Stimulated activated CD4-positive, alpha-beta T cell treated with anti-CD3 and anti-CD28 coated beads, Interleukin-1b, Interleukin-23, amount 100 ng/mL, for 48 hours (primary cell): ENCODE results near the gene ZMYND10.

ENCODE experiments used
- DNase-seq: peaks from one replicate; pipeline ENCODE4 v3.0.0-alpha.2; 2020

The ZMYND10 gene

DNA sequence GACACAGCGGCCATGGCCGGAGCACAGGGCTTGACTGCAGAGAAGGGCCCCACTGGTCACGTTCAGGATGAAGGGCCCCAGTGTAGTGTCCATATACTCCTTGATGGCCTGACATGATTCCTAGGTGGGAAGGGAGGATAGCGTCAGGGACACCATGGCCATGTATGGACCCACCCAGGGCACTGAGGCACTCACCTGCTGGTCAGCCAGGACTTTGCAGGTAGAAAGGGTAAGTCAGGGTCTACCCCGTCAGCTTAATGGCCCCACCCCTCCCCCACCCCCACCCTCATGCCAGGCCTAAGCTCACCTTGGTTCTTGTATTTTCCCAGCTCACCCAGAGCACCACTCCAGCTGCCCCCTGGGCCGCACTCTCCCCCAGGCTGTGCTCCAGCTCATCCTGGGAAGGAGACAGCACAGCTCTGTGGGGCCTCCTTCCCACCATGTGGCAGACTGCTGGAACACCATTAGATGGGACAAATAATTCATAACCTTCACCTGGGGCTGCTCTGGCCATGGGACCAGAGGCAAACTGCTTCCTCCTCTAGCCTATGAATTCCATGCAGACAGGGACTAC is 44.8 kb downstream of the ZMYND10 start:
- no peak for DNase-seq

DNA sequence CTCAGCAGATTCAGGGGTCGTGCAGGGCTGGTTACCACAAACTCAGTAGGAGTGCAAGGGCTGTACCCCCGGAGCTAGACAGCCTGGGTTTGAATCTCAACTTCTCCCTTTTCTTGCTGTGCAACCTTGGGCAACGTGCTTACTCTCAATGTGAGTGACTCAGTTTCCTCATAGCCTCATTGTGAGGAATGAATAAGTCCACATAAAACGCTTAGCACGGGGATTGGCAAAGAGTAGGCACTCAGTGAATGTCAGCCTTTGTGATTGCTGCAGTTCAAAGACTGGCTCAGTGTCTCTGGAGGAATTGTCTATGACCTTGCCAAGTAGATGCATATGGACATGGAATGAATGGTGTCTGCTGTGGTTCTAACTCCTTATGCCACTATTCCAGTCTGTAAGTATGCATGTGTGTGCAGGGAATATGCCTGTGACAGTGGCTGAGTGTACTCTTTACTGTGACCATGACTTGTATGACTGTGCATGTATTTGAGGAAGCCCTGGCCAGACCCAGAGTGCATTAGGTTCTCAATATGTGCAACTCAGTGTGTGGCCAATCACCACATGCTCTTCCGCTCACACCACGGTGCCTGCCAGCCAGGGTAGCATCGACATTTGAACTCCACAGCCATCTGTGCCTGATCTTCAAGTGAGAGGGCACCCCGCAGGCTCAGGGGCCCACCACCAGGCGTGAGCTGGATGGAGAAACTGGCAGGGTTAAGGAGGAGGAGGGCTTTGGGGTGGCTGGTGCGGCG is 45.4 kb downstream of the ZMYND10 start:
- DNase-seq, result no peak

DNA sequence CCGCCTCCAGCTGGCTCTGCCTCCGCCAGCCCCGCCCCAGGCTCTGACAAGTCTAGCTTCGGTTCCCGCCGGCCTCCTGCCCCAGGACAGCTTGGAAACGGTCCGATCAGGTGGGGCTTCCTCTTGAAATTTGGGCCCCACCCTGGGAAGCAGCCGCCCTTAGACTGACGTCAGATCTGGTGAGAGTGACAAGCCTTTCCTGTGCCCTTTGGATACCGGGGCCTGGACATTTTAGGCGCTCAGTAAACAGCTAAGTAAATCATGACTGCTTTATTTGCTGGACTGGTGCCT is 45.9 kb downstream of the ZMYND10 start:
- DNase-seq, result no peak

DNA sequence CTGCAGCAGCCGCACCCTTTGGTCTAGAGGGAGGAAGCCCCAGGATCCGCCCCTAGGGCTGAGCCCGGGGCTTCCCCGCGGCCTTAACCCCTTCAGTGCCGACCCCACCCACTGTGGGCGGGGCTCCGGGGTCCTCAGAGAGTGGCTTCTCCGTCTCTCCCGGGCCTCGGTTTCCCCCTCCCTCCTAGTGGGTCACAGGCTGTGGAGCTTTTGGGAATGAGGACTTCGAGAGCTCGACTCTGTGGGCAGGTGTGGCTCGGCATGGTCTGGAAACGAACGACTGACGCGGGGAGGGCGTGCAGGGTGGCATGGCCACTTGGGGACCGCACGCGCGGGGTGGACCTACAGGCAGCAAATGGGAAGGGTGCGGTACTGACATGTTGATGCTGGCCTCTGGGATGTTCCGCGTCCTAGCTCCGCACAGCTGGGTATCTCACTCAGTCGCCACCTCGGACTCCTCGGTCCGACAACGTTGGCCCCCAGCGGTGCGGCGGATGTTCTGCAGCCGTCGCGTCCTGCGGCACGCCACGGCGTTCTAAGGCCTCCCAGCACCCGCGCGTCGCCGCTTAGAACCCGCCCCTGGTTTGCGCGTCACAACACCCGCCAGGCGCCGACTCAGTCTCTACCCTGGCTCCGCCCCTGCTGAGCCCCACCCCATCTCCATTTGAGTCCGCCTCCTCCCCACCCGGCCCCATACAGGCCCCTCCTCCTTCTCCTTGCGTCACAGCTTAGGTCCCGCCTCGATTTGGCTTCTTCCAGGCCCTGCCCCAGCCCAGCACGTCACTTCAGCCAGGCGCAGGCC is 46.5 kb downstream of the ZMYND10 start, which contains the start of the genes HYAL3 and NAA80:
HYAL3 (minus strand) TSS at position 570 of the 802 bp plus-strand sequence. CDS start 3,803 bp downstream, outside the sequence.
NAA80 (minus strand) TSS at position 570 of the 802 bp plus-strand sequence. CDS start 1,942 bp downstream, outside the sequence.
- peak; percentile 100 for DNase-seq

DNA sequence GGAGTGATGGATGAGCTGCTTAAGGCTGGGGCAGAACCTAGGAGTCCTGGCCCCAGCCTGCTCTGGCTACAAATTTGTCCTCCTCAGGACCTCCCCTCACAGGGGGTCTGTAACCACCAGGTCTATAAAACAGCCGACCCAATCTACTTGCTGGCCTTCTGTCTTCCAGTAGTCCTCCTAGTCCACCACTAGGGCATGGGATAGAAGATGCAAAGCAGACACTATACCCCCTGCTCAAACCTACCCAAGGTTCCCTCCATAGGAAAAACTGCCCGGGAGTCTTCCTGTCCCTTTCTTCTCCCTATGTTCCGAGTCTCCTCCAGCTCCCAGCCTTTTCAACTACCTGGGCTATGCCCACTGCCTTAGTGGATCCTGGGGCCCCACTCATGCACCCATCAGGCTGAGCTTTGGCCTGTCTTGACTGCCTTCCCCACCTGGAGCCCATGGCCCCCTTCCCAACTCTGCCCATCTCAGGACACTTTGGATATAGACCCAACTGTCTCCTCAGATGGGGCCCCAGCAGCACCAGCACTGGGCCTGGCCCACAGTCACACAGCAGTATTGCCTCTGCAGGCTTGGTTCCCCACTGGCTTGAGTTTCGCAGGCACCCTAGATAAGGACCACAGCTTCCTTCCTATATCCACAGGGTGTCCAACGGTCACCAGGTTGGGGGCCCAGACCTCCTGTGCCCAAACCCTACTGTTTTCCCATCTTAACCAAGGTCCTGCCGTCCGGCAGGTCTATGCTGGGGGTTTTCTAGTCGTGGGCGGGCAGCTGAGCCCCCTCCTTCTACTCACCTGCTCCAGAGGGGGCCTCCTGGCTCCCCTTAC is 47.4 kb downstream of the ZMYND10 start:
- DNase-seq, result no peak

DNA sequence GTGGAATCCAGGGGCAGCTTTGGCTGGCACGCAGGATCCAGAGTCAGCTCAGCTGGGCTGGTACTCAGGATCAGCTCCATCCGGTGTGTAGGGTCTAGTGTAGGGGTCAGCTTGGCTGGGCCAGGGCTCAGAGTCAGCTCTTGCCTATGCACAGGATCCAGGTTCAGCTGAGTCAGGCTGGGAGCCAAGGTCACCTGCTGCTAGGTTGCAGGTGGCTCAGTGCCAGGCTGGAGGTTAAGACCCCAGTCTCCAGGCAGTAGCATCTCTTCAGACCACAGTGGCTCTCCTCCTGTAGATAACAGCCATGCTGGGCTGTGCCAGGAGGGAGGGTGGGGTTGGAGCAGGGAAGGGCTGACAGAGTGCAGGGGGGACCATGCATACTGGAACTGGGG is 48.2 kb downstream of the ZMYND10 start:
- DNase-seq, result no peak

DNA sequence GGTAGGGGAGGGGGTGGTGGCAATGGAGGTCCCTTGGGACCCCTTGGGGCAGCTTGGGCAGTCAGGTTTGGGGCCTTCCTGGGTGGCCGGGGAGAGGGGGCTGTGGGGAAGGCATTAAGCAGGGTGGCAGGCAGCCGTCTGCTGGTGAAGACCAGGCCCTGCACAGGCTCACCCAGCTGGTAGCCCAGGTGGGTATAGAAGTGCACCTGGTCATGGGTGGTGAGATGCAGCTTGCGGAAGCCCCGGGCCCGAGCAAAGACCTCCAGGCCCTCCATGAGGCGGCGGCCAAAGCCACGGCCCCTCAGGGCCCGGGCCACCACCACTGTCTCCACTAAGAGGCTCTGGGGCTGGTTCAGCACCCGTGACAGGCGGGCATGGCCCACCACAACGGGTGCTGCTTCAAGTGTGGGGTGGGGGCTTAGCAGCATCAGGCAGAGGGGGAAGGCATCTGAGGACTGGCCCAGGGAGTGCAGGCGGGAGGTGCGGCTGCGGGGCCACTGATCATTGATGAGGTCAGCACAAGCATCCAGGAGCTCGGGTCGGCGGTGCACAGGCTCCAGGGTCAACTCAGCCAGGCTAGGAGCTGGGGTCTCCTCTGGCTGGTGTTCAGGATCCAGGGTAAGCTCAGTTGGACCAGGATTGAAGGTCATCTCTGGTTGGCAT is 48.7 kb downstream of the ZMYND10 start:
- no peak for DNase-seq

DNA sequence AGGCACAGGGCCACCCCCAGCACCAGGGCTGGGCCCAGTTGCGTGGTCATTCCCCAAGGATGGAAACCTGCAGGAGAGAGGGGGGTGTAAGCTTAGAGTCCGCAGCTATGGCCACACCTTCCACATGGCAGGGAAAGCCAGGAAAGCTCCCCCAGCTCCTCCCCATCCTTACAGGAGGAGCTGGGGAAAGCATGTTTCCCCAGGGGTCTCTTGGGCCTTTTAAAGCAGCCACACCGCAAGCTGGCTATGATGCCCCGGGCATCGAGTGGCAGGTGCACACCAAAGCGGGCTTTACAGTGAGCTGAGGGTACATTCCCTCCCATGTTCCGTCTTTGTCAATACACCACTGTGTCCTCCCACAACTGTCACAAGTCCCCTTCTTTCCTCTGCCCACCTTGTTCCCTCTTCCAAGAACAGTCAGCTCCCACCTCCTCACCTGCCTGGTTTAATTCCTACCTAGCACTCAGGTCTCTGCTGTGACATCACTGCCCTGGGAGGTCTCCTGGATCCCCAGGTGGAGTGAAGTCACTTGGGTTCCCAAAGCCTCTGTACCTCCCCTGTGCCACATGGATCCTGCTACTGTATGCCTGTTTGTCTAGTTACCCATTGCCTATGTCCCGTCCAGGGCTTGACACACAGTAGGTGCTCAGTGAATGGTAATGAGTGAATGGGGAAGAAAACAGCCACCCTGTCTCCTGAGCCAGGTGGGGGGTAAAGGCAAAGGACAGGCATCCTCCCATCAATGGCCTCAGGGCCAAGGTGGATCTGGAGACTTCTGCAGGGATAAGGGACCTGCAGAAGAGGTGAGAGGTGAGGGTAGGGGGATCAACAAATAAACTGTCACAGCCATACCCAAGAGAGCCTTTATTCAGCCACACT is 49.7 kb downstream of the ZMYND10 start:
- no peak for DNase-seq

DNA sequence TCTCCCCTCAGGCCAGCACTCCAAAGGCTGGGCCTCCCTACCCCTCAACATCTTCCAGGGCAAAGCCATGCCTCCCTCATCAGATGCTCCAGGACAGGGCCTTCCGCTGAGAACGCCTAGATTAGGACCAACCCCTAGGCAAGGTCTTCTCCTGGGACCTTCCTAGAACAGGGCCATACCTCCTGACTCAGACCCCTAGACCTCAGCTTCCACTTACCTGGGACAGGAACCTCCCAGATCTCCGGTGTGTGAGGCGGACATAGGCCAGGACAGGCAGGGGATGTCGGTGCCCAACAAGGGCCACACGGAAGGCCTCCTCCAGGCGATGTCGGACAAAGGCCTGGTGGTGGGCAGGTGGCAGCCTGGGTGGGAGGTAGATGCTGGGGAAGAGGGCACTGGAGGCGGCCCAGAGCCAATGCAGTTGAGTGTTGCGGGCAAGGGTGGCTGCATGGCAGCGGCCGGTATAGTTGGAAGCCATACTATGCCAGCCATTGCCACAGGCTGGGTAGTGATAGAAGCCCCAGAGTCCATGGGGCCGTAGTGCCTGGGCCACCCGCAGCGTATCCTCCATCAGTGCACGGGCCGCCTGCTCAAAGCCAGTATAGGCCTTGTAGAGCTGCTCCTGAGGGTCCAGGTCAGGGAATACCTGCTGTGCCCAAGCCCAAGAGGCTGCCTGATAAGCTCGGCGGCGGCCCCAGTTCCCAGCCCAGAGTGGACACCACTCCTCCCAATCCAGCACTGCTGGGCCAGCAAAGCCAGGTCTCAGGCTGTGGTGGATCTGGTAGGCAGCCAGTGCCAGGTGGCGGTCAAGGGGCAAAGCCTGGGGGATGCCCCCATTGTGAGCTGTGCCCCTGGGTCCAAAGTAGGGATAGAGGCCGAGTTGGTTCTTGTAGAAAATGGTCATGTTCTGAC is 50.8 kb downstream of the ZMYND10 start:
- DNase-seq, result no peak

DNA sequence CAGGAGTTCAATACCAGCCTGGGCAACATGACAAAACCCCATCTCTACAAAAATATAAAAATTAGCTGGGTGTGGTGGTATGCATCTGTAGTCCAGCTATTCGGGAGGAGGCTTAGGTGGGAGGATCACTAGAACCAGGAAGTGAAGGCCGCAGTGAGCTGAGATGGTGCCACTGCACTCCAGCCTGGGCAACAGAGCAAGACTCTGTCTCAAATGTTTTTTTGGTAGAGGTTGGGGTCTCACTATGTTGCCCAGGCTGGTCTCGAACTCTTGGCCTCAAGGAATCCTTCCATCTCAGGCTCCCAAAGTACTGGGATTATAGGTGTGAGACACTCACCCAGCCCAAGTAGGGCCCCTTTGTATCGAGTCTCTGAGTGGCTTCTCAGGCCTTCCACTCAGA is 51.4 kb downstream of the ZMYND10 start:
- no peak for DNase-seq

DNA sequence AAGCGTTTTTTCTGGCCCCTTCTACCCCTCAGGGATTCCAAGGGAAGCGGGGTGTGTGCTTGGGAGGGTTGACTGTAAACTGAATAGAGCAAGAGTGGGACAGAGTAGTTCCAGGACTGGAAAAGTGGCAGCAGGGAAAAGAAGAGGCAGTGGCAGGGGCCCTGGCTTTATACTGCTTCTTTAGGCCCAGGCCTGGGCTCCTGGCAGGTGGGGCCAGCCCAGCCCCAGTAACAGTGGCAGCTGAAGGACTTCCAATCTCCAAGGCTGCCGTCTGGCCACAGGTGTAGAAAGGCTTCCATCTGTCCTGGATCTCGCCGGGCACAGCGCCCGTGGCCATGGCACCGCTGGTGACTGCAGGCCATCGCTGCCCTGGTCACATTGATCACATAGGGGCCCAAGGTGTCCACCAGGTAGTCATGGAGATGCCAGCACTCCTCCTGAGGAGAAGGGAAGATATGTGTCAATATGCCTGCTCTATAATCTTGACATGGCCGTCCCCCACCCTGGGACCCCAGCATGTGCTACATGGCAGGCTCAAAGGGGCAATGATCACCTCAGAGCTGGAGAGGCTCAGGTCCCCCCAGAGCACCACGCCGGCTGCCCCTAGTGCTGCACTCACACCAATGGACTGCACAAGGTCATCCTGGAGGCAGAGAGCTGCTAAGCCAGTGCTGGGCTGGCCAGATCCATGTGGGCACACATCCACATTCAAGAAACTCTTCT is 52.3 kb downstream of the ZMYND10 start:
- DNase-seq, result no peak

DNA sequence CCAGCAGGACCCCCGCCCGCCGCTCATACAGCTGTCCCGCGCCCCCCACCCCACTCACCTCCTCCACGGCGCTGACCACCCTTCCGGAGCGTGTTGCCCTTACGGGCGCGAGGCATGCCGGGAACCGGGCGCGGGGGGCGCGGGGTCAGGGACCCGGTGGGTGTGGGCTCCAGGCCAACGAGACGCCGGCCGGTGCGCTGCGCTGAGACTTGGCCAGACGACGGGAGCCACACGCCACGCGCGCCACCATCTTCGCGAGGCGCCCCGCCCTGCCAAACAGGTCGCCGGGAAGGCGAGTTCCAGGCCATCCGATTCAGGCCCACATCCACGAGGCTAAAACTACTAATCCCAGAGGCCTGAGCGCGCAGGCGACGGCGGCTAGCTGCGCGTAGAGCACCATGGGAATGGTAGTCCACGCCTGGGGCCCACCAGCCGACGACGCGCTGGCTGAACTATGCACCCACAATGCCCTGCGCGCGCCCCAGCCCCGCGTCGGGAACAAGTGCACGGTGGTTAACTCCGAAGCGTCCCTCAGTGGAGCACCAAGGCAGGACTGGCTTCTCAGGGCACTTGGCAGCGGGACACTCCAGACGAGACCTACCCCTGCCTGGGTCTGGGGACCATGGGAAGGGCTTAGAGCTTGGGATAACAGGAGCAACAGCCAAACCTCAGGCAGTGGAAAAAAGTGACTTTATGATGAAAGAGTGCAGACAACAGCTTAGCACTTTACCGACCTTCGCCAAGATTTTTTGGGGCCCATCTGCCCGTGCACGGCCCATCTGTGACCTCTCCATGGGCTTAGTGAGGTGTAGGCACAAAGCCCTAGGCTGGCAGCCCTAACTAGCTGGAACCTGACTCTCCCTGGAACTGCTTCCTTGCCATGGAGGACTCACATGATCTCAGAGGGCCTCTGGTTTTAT is 53.1 kb downstream of the ZMYND10 start, which contains the start of gene IFRD2:
IFRD2 (minus strand) TSS at position 271 of the 920 bp plus-strand sequence; CDS start at position 116, 155 bp downstream.
- peak; percentile 97 for DNase-seq
